ENCODE measurements around the gene ADAMTS5. TPM values are rescaled to one million over a fixed set of nuclear protein-coding genes. Genes with fewer than 3 reads are reported as not detected.

The ADAMTS5 gene
- total RNA-seq, 1 donor from 2014 or later, result 0.34 TPM

- DNase-seq, result no peak
Observed at GRCh38 chr21:26946744-26947446, 20.0 kb downstream of the ADAMTS5 start.

GRCh38 chr21:26945916-26946675 is 20.8 kb downstream of the ADAMTS5 start:
- no peak for DNase-seq

DNA sequence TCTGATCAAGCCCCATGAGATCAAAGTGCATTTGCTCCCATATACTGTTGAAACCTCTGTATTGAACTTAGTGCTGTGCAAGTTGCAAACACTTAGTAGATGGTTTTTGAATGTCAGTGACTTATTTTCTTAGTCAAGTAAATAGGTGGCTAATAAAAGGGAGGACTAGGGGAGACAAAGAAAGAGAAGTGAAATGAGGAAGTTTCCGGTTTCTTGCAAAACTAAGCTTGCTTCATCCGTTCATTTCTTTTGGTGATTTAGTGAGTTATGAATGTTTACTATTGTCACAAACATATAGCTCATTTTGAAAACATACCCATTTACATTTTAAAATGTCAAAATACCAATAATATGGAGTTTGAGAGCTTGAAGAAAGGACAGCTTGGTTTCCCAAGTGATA is 23.0 kb downstream of the ADAMTS5 start:
- DNase-seq, result no peak

DNA sequence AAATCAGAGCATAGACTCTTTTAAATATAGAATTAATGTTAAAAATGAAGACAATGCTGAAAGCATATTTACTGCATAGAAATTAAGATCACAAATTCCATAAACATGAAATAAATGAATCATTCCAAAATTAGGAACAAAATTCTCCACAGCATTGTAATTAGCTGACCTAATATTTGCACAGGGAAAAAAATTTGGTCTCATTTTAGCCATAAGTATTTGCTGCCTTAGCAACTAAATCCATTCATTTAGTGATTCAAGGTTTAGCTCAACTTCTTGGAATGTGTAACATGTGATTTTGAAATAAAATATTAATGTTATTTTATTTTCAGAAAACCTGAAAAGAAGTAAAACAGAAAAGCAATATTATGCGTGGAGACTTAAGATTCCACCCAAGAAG is 25.5 kb downstream of the ADAMTS5 start:
- no peak for DNase-seq

- no peak for DNase-seq
Observed at GRCh38 chr21:26939601-26940111, 27.2 kb downstream of the ADAMTS5 start.

DNA sequence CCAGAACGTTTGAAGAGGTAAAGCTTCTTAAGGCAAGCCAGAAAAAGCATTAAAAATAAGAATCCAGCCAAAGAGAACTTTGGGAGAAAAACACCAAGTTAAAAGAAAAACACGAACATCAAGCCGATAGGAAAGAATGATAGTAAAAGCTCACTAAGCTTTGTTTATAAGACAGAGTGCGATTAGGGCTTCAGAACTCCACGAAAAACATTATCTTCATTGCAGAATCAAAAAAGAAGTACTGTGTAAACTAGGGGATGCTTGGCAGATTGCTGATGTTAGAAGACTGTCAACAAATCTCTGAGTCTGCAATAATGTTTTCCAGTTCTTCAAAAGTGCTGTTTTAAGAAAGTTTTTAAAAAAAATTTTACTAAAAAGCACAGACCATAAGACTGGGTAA is 30.2 kb downstream of the ADAMTS5 start:
- DNase-seq, result no peak

GRCh38 chr21:26935977-26936376 is 30.9 kb downstream of the ADAMTS5 start:
- no peak for DNase-seq

- no peak for DNase-seq
Observed at GRCh38 chr21:26934383-26934782, 32.5 kb downstream of the ADAMTS5 start.

DNA sequence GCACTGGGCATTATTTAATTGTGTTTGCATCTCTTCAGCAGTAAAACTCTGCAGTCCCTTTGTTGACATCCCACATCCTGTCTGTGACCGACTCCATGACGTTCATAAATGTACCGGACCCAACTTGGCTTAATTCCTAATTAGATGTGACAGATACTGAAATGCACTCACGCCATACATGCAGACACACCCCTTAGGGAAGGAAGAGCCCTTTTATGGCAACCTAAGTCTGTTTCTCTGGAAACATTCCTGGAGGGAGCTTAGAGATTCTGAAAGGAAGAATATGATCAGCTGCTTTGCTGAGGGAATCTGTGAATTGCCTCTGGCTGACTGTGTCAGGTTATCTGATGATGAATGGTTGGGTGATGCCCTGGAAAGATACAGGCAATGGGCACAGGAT is 33.4 kb downstream of the ADAMTS5 start:
- no peak for DNase-seq

DNA sequence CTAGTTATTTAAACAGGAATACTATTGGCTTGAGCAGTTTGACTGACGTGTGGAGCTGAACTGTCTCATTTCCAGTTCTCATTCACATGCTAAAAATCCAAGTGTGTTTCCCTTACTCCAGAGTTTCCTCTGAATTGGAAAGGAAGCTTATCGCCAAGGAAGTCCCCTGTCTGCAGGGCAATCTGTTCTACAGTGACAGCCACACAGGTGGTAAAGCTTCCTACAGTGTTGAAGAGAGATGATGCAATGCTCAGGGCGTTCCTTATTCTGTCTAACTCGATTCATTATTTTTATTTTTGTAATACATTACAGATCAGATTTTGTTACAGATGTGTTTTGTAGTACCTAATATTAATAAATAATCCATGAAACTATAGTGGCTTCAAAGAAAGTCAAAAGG is 41.3 kb downstream of the ADAMTS5 start:
- no peak for DNase-seq

DNA sequence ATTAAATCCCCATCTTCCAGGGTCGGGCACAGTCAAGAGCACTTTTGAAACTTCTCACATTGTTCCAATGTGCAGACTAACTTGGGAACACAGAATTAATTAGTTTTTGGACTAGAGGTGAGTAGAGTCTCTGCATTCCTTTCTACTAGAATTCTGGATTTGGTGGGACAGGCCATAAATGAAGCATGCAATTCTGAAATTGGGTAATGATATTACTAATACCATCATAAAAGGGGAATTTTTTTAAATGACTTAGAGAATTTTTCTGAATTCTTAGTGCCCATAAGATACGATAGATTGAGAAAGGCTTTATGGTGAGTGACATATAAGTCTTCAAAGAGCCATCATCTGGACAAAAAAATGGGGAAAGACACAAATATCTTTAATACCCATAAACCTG is 41.8 kb downstream of the ADAMTS5 start:
- DNase-seq, result no peak

- DNase-seq, result no peak
Observed at GRCh38 chr21:26923986-26924385, 42.9 kb downstream of the ADAMTS5 start.

GRCh38 chr21:26920055-26920454 is 46.8 kb downstream of the ADAMTS5 start:
- DNase-seq, result no peak

DNA sequence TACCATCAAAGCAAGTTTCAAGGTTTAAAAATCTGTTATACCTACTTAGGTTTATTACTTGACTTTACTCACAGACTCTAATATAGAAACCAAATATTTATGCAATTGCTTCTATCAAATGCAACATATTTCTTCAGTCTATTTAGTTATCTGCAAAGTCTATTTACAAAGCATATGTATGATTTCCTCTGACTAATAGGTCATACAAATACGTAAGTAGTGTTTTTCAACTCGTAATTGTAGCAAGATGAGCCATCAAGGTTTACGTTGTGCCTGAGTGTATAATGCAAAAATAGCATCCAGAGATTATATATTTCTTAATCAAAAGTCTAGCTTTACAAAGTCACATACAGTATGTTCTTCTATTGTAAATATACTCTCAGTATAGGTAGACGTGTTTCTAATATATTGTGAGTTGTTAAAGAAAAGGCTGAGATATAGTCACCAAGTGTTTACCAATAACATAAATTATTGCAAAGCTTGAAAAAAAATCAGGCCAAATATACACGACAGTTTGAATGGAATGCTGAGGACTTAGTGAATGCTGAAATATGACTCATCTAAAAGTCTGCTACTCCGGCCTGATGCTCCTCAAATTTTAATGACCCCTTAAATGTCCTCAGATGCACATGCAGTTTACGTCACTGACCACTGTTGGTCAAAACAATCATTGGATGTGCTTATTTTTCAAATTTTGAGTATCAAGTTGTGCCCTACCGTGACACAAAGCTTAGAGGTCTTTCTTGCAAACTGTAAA is 48.4 kb downstream of the ADAMTS5 start:
- DNase-seq, result no peak

GRCh38 chr21:26916799-26917198 is 50.1 kb downstream of the ADAMTS5 start:
- no peak for DNase-seq

DNA sequence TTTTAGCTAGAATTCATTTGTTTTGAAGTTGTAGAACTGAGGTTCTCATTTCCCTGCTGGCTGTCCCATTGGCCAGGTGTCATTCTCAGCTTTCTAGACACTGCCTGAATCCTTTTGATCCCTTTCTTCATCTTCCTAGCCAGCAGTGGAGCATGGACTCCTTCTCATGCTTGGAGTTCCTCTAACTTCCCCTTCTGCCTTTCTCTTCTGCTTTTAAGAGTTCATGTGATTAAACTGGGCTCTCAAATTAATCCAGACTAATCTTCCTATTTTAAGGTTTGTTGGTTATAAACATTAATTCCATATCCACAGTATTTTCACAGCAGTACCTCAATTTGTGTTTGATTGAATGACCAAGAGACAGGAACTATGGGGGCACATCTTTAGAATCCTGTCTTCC is 52.3 kb downstream of the ADAMTS5 start:
- DNase-seq, result no peak

- DNase-seq, result no peak
Observed at GRCh38 chr21:26912466-26912865, 54.4 kb downstream of the ADAMTS5 start.

DNA sequence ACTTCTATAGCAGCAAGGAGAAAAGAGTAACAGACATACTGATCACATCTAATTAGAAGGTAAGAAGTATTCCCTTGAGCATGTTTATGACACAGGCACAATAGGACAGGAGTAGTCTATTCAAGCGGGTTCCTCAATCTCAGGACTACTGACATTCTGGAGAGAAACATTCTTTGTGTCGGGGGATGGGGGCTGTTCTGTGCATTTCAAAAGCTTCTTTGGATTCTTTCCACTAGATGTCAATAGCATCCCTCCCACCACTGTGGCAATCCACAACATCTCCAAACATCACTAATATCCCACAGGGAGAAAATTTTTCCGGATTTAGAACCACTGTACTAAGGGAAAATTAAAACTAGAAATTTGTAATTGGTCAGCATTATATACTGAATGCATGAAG is 56.9 kb downstream of the ADAMTS5 start:
- no peak for DNase-seq

GRCh38 chr21:26900980-26901379 is 65.9 kb downstream of the ADAMTS5 start:
- no peak for DNase-seq

GRCh38 chr21:26892151-26892550 is 74.7 kb downstream of the ADAMTS5 start:
- no peak for DNase-seq

- no peak for DNase-seq
Observed at GRCh38 chr21:26888931-26889330, 78.0 kb downstream of the ADAMTS5 start.

DNA sequence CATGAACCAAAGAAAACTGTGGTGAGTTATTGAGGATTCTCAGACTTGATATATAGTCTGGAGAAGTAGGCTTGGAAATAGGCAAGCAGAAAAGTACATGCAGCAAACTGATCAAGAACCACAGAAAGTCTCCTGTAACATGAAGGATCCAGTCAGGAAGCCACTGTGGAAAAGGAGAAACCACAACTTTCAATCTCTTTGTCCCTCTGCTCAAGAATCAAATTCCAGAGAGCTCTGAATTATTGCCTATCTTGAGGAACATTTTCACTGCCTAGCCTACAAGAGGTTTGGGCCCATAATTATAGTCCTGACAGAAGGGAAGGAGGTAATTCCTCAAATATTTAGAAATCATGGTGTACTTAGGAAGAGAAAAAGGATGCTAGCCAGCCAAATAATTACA is 78.6 kb downstream of the ADAMTS5 start:
- DNase-seq, result no peak

DNA sequence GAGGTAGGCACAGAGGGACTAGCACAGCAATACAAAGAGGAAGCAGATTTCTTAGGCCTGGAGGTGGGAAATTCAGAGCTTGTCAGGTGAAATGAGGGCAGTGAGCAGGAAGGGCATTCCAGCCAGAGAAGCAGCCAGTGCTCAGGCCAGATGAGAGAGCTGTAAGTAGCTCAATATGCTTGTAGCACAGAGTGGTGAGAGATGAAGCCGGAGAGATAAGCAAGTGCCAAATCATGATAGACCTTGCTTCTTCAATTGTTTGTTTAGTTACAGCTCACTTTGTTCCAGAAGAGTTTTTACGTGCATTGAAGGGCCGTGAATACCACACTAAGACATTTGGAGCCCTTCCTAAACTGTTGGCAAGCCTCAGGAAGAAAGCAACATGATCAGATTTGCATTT is 79.6 kb downstream of the ADAMTS5 start:
- no peak for DNase-seq
